Endothelial cell of umbilical vein (primary cell): Measurements from ENCODE around the gene PTGS1. TPM values are rescaled to one million over a fixed set of nuclear protein-coding genes. Genes with fewer than 3 reads are reported as not detected.

Source experiments
- BruUV-seq: library from RNA; stranded (reverse); fragments of 400-500 nt; replicated peaks from 2 replicates; lab custom pipeline; 2021; lab: Mats Ljungman, UMichigan
- CTCF ChIA-PET: fragments of 300-600, 350-600 bp; sonication (Branson Sonifier 250); formaldehyde crosslinking; loops from one replicate; lab custom pipeline; 2021; ENCODE audit warnings: antibody characterized with exemption, inconsistent platforms; lab: Charles Lee
- POLR2A ChIA-PET: fragments of 300-600, 350-600 bp; sonication (Branson Sonifier 250); formaldehyde crosslinking; loops from one replicate; lab custom pipeline; 2021; ENCODE audit warnings: antibody characterized with exemption, inconsistent platforms; lab: Charles Lee
- DNase-seq: peaks from one replicate; pipeline ENCODE4 v3.0.0-alpha.2; 2011; ENCODE audit warnings: low read depth, low spot score
- FAIRE-seq: peaks from 2 replicates; lab custom pipeline; 2011; peaks lifted over from hg19 to GRCh38; lab: Jason Lieb, UNC
- H2AFZ ChIP-seq: 2 replicates; pipeline ENCODE4 v1.6.0; 2012; ENCODE audit warnings: low read depth, low read length, control low read depth, inconsistent platforms
- H3K27ac ChIP-seq: 2 replicates; pipeline ENCODE4 v1.5.1; 2011; ENCODE audit warnings: low read depth, mild to moderate bottlenecking, control low read depth, low read length, moderate library complexity; ENCODE audit not compliant: insufficient read depth
- H3K27me3 ChIP-seq, 2 experiments: 2 replicates each; pipeline versions ENCODE4 v1.6.0 to v1.6.1; 2011; ENCODE audit warnings: low read length in 2 of 2, mixed read lengths in 1 of 2; ENCODE audit not compliant: control insufficient read depth in 2 of 2, insufficient read depth in 2 of 2
- H3K36me3 ChIP-seq, 2 experiments: 2 replicates in 1 of 2; 3 replicates in 1 of 2; pipeline ENCODE4 v1.5.1; 2011; ENCODE audit warnings: low read length in 2 of 2, mild to moderate bottlenecking in 1 of 2, moderate library complexity in 1 of 2; ENCODE audit not compliant: control insufficient read depth in 2 of 2, insufficient read depth in 2 of 2; ENCODE audit errors: extremely low read depth in 1 of 2
- H3K4me1 ChIP-seq: 3 replicates; pipeline ENCODE4 v1.5.1; 2011; ENCODE audit warnings: mild to moderate bottlenecking, low read length; ENCODE audit not compliant: control insufficient read depth, insufficient read depth; ENCODE audit errors: extremely low read depth
- H3K4me2 ChIP-seq: 2 replicates; pipeline ENCODE4 v1.6.1; 2011; ENCODE audit warnings: low read length, control low read depth, mixed read lengths; ENCODE audit not compliant: insufficient read depth
- H3K4me3 ChIP-seq, 3 experiments: fragments of 200-600 bp in 1 of 3; sonication (generic), shearing (Covaris generic) in 1 of 3; replicated peaks in 1 of 3; 2 replicates each; pipeline ENCODE4 v1.5.1; 2011 to 2016; ENCODE audit warnings: control low read depth in 3 of 3, low read length in 3 of 3, mild to moderate bottlenecking in 2 of 3, inconsistent platforms in 1 of 3, low read depth in 1 of 3, moderate library complexity in 1 of 3; ENCODE audit not compliant: insufficient read depth in 1 of 3
- H3K79me2 ChIP-seq: 2 replicates; pipeline ENCODE4 v1.6.0; 2012; ENCODE audit warnings: low read length, inconsistent platforms; ENCODE audit not compliant: control insufficient read depth, insufficient read depth
- H3K9ac ChIP-seq: replicated peaks from 2 replicates; pipeline ENCODE3; 2011; ENCODE audit warnings: low read length, control low read depth; ENCODE audit not compliant: insufficient read depth; ENCODE audit errors: extremely low read depth
- H3K9me1 ChIP-seq: replicated peaks from 3 replicates; pipeline ENCODE4 v1.6.0; 2011; ENCODE audit warnings: mild to moderate bottlenecking, low read length; ENCODE audit not compliant: control insufficient read depth, insufficient read depth; ENCODE audit errors: extremely low read depth
- H3K9me3 ChIP-seq: replicated peaks from 2 replicates; pipeline ENCODE4 v1.5.1; 2012; ENCODE audit warnings: low read length, inconsistent platforms; ENCODE audit not compliant: control insufficient read depth, insufficient read depth
- H4K20me1 ChIP-seq: replicated peaks from 2 replicates; pipeline ENCODE3; 2011; ENCODE audit warnings: mild to moderate bottlenecking, low read length; ENCODE audit not compliant: control insufficient read depth, insufficient read depth; ENCODE audit errors: extremely low read depth
- EZH2 ChIP-seq: IDR thresholded peaks from 2 replicates; pipeline ENCODE4 v1.6.1; 2012; ENCODE audit warnings: borderline replicate concordance, low read depth, mild to moderate bottlenecking, moderate library complexity, low read length, inconsistent platforms; ENCODE audit not compliant: severe bottlenecking
- FOS ChIP-seq: IDR thresholded peaks from 2 replicates; pipeline ENCODE4 v1.6.1; 2011; ENCODE audit warnings: mild to moderate bottlenecking, low read length, moderate library complexity, borderline replicate concordance; ENCODE audit not compliant: insufficient read depth
- GATA2 ChIP-seq: IDR thresholded peaks from 2 replicates; pipeline ENCODE4 v1.7.0; 2011; ENCODE audit warnings: low read depth, mild to moderate bottlenecking, moderate library complexity, mixed read lengths, low read length; ENCODE audit not compliant: insufficient read length, insufficient read depth
- JUN ChIP-seq: IDR thresholded peaks from 2 replicates; pipeline ENCODE4 v1.6.1; 2011; ENCODE audit warnings: borderline replicate concordance, low read depth; ENCODE audit not compliant: insufficient read length, insufficient read depth
- MYC ChIP-seq: IDR thresholded peaks from one replicate; pipeline ENCODE4 v1.6.1; 2011; ENCODE audit warnings: mild to moderate bottlenecking, low read depth, low read length
- POLR2A ChIP-seq: IDR thresholded peaks from 2 replicates; pipeline ENCODE4 v1.6.1; 2012; ENCODE audit warnings: low read depth, mild to moderate bottlenecking, control low read depth, low read length
- POLR2AphosphoS5 ChIP-seq: IDR thresholded peaks from 2 replicates; pipeline ENCODE4 v1.6.1; 2012; ENCODE audit warnings: low read depth, mild to moderate bottlenecking, control low read depth, low read length, moderate library complexity; ENCODE audit not compliant: insufficient read depth
- dilution Hi-C: fragments of 300-500 bp; cut with MboI; formaldehyde crosslinking; loops from one replicate; pipeline ENCODE4 v1.15.0; 2019; ENCODE audit warnings: low sequenced_read_pairs; ENCODE audit not compliant: extremely low pct_ligation_motif_present
- intact Hi-C: fragments of 100-400 bp; cut with micrococcal nuclease; formaldehyde crosslinking; loops from one replicate; pipeline ENCODE4 v1.10.0; 2022
- polyA plus RNA-seq, 4 experiments: library from polyadenylated mRNA; depleted of rRNA in 3 of 4; stranded (reverse) in 3 of 4; unstranded in 1 of 4; fragments of >200 nt; gene quantifications; 2 replicates each; pipeline versions ENCODE4 v1.2.1 to v1.2.3, GENCODE V29; 2011 to 2012; ENCODE audit warnings: missing spikeins in 1 of 4
- total RNA-seq: library from RNA; stranded (reverse); gene quantifications from 2 replicates; pipeline ENCODE4 v1.2.3, GENCODE V29; 2021
- TF ChIP-seq, protein P1 (sequence below): IDR thresholded peaks from 2 replicates; pipeline ENCODE4 v1.6.1; 2011; ENCODE audit not compliant: insufficient read depth, insufficient read length
- TF ChIP-seq, protein P2 (sequence below), 2 donors: IDR thresholded peaks; 1 replicate in 1 of 2; 2 replicates in 1 of 2; pipeline ENCODE4 v1.5.1; 2011; ENCODE audit warnings: low read length in 2 of 2, mild to moderate bottlenecking in 2 of 2, moderate library complexity in 2 of 2, control low read depth in 1 of 2, inconsistent platforms in 1 of 2, low read depth in 1 of 2; ENCODE audit not compliant: insufficient read depth in 1 of 2; ENCODE audit errors: extremely low read depth in 1 of 2

Gene PTGS1
- total and polyA plus RNA-seq, 2 donors (not counting 3 experiments of a cell fraction or from before 2014, with no cell fraction given) = 37.6 to 45.2 TPM

DNA sequence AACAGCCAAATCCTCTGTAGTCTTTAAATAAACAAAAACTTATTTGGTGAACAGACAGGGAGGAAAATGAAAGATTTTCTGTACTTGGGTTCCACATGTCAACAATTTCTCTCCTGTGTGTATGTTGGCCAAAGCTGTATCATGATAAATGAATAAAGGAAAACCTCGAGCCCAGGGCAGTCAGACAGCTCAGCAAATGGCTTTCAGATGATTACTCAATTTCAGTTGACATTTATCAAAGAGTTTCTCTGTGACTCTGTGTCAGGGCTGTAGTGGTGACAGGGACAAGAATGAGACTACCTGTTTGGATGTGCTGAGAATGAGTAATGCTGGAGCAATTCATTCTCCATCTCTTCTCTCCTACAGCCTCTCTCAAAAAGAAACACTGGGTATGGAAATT, 45.7 kb upstream of the PTGS1 start:
- Histone ChIP-seq H3K27ac (peak overlapping the region; percentile 24), H3K9ac (no peak overlapping the region), H3K4me2 (peak overlapping the region; percentile 50), H4K20me1 (no peaks in the 10 kb centered on the region), H3K79me2 (no peaks in the 10 kb centered on the region), H3K4me3 (no peak overlapping the region), H3K36me3 (peaks cover 2% of the 10 kb centered on the region in 2 experiments), H2AFZ (no peak overlapping the region), H3K9me3 (no peaks in the 10 kb centered on the region), H3K27me3 (no peaks in the 10 kb centered on the region), H3K4me1 (peaks cover 16% of the 10 kb centered on the region), H3K9me1 (no peaks in the 10 kb centered on the region)
- ChIA-PET CTCF (interaction anchor here (0.8 to 1.5 kb wide), 4 partner anchors 15 to 180 kb away, joined by 3 read pairs; no protein-coding TSS in a partner anchor), POLR2A (no interaction called here)
- TF ChIP-seq POLR2AphosphoS5 = no peak
- no TSS peak for BruUV-seq
- dilution Hi-C loops (no loop called here), intact Hi-C loops (no loop called here)
- peak; percentile 70 for DNase-seq
- peak; percentile 85 for FAIRE-seq

DNA sequence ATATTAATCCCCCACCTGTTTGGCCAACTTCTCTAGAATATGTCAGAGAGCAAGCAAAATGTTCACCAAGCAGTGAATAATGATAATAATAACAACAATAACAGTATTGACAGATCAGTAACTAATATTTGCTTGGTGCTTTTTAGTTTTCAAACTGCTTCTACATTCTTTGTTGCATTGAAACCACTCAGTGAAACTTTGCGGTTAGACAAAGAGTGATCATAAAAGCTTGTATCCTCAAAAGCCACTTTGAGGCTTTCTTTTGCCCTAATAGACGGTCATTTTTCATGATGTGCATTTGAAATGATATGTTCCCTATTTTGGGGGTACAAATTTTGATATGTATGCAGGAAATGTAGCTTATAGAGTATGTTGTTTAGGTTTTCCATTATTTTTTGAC, 43.6 kb upstream of the PTGS1 start:
- Histone ChIP-seq H3K9ac (no peak overlapping the region), H3K79me2 (no peaks in the 10 kb centered on the region), H3K27me3 (no peaks in the 10 kb centered on the region), H4K20me1 (no peaks in the 10 kb centered on the region), H2AFZ (no peak overlapping the region), H3K4me3 (no peak overlapping the region), H3K27ac (no peak overlapping the region), H3K36me3 (peaks cover 2% of the 10 kb centered on the region in 2 experiments), H3K9me3 (no peaks in the 10 kb centered on the region), H3K9me1 (no peaks in the 10 kb centered on the region), H3K4me1 (peaks cover 26% of the 10 kb centered on the region), H3K4me2 (no peak overlapping the region)
- intact Hi-C loops = no loop called here
- FAIRE-seq (no peak), DNase-seq (no peak)
- dilution Hi-C loops = no loop called here
- no TSS peak for BruUV-seq
- CTCF ChIA-PET = interaction anchor here (0.6 to 1.0 kb wide), 2 partner anchors 22 to 24 kb away, joined by 3 read pairs; no protein-coding TSS in a partner anchor
- POLR2A ChIA-PET = no interaction called here
- no peak for TF ChIP-seq MYC
- TF ChIP-seq, protein P1, sequence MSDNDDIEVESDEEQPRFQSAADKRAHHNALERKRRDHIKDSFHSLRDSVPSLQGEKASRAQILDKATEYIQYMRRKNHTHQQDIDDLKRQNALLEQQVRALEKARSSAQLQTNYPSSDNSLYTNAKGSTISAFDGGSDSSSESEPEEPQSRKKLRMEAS = no peak
- TF ChIP-seq EZH2 = no peak
- TF ChIP-seq POLR2A = no peak
- TF ChIP-seq JUN = no peak
- no peak for TF ChIP-seq POLR2AphosphoS5
- TF ChIP-seq GATA2 = no peak
- TF ChIP-seq FOS = no peak
- TF ChIP-seq, protein P2, sequence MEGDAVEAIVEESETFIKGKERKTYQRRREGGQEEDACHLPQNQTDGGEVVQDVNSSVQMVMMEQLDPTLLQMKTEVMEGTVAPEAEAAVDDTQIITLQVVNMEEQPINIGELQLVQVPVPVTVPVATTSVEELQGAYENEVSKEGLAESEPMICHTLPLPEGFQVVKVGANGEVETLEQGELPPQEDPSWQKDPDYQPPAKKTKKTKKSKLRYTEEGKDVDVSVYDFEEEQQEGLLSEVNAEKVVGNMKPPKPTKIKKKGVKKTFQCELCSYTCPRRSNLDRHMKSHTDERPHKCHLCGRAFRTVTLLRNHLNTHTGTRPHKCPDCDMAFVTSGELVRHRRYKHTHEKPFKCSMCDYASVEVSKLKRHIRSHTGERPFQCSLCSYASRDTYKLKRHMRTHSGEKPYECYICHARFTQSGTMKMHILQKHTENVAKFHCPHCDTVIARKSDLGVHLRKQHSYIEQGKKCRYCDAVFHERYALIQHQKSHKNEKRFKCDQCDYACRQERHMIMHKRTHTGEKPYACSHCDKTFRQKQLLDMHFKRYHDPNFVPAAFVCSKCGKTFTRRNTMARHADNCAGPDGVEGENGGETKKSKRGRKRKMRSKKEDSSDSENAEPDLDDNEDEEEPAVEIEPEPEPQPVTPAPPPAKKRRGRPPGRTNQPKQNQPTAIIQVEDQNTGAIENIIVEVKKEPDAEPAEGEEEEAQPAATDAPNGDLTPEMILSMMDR (IDR thresholded peaks at IDR 0.05; ENCODE audit: extremely low read depth in 1 of 2, insufficient read depth in 1 of 2, low read depth in 1 of 2, low read length in 2 of 2) = no peak
